Measurements from ENCODE around the gene ULK4. TPM values are rescaled to one million over a fixed set of nuclear protein-coding genes. Genes with fewer than 3 reads are reported as not detected.

The ULK4 gene
- total RNA-seq, 1 experiment from 2014 or later: 8.7 TPM

DNA sequence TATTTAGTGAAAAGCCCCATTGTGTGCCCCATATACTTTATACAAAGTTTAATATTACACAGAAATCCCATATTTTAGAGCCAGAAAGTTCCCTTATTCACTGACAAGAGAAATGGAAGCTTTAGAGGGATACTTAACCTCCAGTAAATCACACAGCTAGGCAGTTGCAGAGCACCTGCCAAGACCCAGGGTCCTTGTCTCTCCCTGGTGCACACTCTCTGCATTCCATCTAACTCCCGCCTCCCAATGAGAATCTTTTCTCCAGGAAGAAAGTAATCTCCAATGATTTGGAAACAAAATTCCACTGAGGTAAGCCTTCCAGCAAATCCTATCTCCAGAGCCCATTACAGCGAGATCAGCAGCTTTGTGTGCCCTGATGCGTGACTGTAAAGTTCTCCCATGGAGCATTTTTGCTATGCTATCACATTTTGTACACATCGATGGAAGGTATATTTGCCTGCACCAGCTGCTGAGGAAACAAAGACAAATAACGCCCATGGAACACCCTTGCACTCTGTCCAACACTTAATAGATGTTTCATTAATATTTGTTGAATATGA, 41.4 kb downstream of the ULK4 start:
- Histone ChIP-seq H3K9me2 (ENCODE audit: insufficient read depth) (no peaks in the 10 kb centered on the region), H2AFZ (no peak overlapping the region), H3K36me3 (ENCODE audit: low read depth) (no peaks in the 10 kb centered on the region), H3F3A (ENCODE audit: insufficient read depth, low read depth) (no peaks in the 10 kb centered on the region), H3K9me3 (ENCODE audit: insufficient read depth, low read depth) (no peaks in the 10 kb centered on the region), H3K79me2 (ENCODE audit: low read depth) (no peaks in the 10 kb centered on the region), H3K4me1 (replicated peaks; ENCODE audit: insufficient read depth) (no peaks in the 10 kb centered on the region), H3K27ac (no peak overlapping the region), H3K4me3 (no peak overlapping the region), H3K4me2 (no peak overlapping the region), H3K27me3 (ENCODE audit: insufficient read depth, low read depth) (no peaks in the 10 kb centered on the region), H4K20me1 (ENCODE audit: insufficient read depth) (no peaks in the 10 kb centered on the region)
- TF ChIP-seq, protein P1, sequence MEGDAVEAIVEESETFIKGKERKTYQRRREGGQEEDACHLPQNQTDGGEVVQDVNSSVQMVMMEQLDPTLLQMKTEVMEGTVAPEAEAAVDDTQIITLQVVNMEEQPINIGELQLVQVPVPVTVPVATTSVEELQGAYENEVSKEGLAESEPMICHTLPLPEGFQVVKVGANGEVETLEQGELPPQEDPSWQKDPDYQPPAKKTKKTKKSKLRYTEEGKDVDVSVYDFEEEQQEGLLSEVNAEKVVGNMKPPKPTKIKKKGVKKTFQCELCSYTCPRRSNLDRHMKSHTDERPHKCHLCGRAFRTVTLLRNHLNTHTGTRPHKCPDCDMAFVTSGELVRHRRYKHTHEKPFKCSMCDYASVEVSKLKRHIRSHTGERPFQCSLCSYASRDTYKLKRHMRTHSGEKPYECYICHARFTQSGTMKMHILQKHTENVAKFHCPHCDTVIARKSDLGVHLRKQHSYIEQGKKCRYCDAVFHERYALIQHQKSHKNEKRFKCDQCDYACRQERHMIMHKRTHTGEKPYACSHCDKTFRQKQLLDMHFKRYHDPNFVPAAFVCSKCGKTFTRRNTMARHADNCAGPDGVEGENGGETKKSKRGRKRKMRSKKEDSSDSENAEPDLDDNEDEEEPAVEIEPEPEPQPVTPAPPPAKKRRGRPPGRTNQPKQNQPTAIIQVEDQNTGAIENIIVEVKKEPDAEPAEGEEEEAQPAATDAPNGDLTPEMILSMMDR (conservative IDR thresholded peaks at IDR 0.05): no peak
- no peak for TF ChIP-seq EZH2 (IDR thresholded peaks at IDR 0.05; ENCODE audit: low read depth)
- intact Hi-C loops (cut with micrococcal nuclease; ENCODE audit: unreplicated experiment): no loop called here
- CTCF ChIA-PET: no interaction called here
- POLR2A ChIA-PET (ENCODE audit: unreplicated experiment): no interaction called here
- no peak for DNase-seq
- BruUV-seq (replicated peaks): no TSS peak

DNA sequence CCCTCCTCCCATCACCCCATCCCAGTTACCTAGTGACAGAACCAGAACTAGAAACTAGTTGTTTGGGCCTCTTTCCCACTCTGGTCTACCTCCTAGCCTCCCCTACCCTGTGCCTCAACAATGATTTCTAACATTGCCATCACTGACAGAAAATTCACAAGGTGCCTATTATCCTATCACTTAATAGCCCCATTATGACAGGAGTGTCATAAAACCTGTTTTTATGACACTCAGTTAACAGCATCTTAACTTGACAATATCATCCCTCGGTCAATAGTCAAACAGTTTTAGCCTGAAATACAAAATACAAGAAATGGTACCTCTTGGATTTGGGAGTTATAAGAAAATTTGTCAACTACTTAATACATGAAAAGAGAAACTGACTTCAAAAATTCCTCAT, 46.5 kb downstream of the ULK4 start:
- no peaks in the 10 kb centered on the region for H3K9me2 ChIP-seq (ENCODE audit: insufficient read depth)
- no peak overlapping the region for H2AFZ ChIP-seq
- CTCF ChIA-PET: no interaction called here
- no peaks in the 10 kb centered on the region for H3K27me3 ChIP-seq (ENCODE audit: insufficient read depth, low read depth)
- DNase-seq: no peak
- no peaks in the 10 kb centered on the region for H3K9me3 ChIP-seq (ENCODE audit: insufficient read depth, low read depth)
- no peak overlapping the region for H3K4me2 ChIP-seq
- intact Hi-C loops (cut with micrococcal nuclease; ENCODE audit: unreplicated experiment): no loop called here
- H3K4me1 ChIP-seq (replicated peaks; ENCODE audit: insufficient read depth): no peaks in the 10 kb centered on the region
- no peak for TF ChIP-seq EZH2 (IDR thresholded peaks at IDR 0.05; ENCODE audit: low read depth)
- TF ChIP-seq, protein P1 (conservative IDR thresholded peaks at IDR 0.05): no peak
- no peak overlapping the region for H3K27ac ChIP-seq
- H3K79me2 ChIP-seq (ENCODE audit: low read depth): no peaks in the 10 kb centered on the region
- POLR2A ChIA-PET (ENCODE audit: unreplicated experiment): no interaction called here
- H3K36me3 ChIP-seq (ENCODE audit: low read depth): no peaks in the 10 kb centered on the region
- BruUV-seq (replicated peaks): no TSS peak
- H3K4me3 ChIP-seq: no peak overlapping the region
- no peaks in the 10 kb centered on the region for H3F3A ChIP-seq (ENCODE audit: insufficient read depth, low read depth)
- no peaks in the 10 kb centered on the region for H4K20me1 ChIP-seq (ENCODE audit: insufficient read depth)

DNA sequence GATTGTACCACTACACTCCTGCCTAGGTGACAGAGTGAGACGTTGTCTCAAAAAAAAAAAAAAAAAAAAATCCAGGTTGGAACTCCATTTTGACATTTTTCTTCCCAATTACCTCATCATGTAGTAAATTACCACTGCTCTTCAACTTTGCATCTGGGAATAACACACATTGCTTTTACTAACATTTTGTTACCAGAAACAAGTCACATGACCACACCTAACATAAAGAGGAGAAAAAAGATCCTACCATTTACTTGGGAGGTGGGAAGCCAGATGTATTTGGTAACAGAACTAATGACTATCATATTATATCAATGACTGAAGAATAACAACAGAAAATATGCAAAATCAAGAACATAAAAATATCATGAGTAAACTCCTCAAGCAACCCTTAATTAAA, 49.6 kb downstream of the ULK4 start:
- ChIA-PET POLR2A (ENCODE audit: unreplicated experiment) (no interaction called here), CTCF (no interaction called here)
- Histone ChIP-seq H3K4me1 (replicated peaks; ENCODE audit: insufficient read depth) (no peaks in the 10 kb centered on the region), H3K4me2 (no peak overlapping the region), H2AFZ (no peak overlapping the region), H3K79me2 (ENCODE audit: low read depth) (no peaks in the 10 kb centered on the region), H3K4me3 (no peak overlapping the region), H4K20me1 (ENCODE audit: insufficient read depth) (no peaks in the 10 kb centered on the region), H3K27me3 (ENCODE audit: insufficient read depth, low read depth) (no peaks in the 10 kb centered on the region), H3K9me3 (ENCODE audit: insufficient read depth, low read depth) (no peaks in the 10 kb centered on the region), H3K9me2 (ENCODE audit: insufficient read depth) (no peaks in the 10 kb centered on the region), H3F3A (ENCODE audit: insufficient read depth, low read depth) (no peaks in the 10 kb centered on the region), H3K36me3 (ENCODE audit: low read depth) (no peaks in the 10 kb centered on the region), H3K27ac (no peak overlapping the region)
- BruUV-seq (replicated peaks): no TSS peak
- intact Hi-C loops (cut with micrococcal nuclease; ENCODE audit: unreplicated experiment): no loop called here
- DNase-seq: no peak
- TF ChIP-seq, protein P1 (conservative IDR thresholded peaks at IDR 0.05): no peak
- no peak for TF ChIP-seq EZH2 (IDR thresholded peaks at IDR 0.05; ENCODE audit: low read depth)
